Ureter (tissue), 1 donor: ENCODE results near the gene HOXC9. TPM values are rescaled to one million over a fixed set of nuclear protein-coding genes. Genes with fewer than 3 reads are reported as not detected.

Experiments
- DNase-seq: peaks from one replicate; pipeline ENCODE4 v3.0.0-alpha.2; 2020; ENCODE audit warnings: low spot score
- total RNA-seq: library from RNA; stranded (reverse); gene quantifications from one replicate; pipeline ENCODE4 v1.2.4, GENCODE V29; 2023
- donor health status: DM: yes; HTN: yes; CAD: no.

The HOXC9 gene
- total RNA-seq, 1 donor from 2014 or later: 1.7 TPM

DNA sequence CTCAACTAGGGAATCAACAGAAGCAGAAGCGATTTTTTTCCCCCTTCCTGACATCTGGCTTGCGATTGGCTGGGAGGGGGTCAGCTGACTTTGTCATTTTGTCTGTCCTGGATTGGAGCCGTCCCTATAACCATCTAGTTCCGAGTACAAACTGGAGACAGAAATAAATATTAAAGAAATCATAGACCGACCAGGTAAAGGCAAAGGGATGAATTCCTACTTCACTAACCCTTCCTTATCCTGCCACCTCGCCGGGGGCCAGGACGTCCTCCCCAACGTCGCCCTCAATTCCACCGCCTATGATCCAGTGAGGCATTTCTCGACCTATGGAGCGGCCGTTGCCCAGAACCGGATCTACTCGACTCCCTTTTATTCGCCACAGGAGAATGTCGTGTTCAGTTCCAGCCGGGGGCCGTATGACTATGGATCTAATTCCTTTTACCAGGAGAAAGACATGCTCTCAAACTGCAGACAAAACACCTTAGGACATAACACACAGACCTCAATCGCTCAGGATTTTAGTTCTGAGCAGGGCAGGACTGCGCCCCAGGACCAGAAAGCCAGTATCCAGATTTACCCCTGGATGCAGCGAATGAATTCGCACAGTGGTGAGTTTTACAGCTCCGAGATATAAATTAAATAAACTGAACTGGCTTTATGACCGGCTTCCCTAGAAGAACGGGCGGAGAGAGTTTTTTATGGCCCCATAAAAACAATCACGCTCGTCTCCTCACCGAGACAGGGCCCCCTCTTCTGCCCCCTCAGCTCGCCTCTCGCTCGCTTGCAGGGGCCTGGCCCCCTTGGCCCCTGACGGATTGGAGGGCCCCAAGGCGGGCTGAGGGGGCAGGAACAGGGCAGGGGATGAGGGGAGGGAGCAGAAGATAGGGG, 28.6 kb downstream of the HOXC9 start, which contains the start of gene HOXC6:
Gene HOXC6 (plus strand): TSS at position 127 of the 888 bp plus-strand sequence. CDS start 82 bp downstream, at position 209.
- DNase-seq: no peak

DNA sequence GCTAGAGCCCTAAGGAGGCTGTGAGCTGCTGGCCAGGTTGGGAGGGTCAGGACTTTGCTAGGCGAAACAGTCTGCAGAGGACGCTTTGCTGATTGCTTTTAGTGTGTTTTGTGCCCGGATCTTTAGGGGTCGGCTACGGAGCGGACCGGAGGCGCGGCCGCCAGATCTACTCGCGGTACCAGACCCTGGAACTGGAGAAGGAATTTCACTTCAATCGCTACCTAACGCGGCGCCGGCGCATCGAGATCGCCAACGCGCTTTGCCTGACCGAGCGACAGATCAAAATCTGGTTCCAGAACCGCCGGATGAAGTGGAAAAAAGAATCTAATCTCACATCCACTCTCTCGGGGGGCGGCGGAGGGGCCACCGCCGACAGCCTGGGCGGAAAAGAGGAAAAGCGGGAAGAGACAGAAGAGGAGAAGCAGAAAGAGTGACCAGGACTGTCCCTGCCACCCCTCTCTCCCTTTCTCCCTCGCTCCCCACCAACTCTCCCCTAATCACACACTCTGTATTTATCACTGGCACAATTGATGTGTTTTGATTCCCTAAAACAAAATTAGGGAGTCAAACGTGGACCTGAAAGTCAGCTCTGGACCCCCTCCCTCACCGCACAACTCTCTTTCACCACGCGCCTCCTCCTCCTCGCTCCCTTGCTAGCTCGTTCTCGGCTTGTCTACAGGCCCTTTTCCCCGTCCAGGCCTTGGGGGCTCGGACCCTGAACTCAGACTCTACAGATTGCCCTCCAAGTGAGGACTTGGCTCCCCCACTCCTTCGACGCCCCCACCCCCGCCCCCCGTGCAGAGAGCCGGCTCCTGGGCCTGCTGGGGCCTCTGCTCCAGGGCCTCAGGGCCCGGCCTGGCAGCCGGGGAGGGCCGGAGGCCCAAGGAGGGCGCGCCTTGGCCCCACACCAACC, 29.8 kb downstream of the HOXC9 start:
- DNase-seq: no peak

DNA sequence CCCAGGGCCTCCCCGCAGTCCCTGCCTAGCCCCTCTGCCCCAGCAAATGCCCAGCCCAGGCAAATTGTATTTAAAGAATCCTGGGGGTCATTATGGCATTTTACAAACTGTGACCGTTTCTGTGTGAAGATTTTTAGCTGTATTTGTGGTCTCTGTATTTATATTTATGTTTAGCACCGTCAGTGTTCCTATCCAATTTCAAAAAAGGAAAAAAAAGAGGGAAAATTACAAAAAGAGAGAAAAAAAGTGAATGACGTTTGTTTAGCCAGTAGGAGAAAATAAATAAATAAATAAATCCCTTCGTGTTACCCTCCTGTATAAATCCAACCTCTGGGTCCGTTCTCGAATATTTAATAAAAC, 30.5 kb downstream of the HOXC9 start:
- DNase-seq: no peak

DNA sequence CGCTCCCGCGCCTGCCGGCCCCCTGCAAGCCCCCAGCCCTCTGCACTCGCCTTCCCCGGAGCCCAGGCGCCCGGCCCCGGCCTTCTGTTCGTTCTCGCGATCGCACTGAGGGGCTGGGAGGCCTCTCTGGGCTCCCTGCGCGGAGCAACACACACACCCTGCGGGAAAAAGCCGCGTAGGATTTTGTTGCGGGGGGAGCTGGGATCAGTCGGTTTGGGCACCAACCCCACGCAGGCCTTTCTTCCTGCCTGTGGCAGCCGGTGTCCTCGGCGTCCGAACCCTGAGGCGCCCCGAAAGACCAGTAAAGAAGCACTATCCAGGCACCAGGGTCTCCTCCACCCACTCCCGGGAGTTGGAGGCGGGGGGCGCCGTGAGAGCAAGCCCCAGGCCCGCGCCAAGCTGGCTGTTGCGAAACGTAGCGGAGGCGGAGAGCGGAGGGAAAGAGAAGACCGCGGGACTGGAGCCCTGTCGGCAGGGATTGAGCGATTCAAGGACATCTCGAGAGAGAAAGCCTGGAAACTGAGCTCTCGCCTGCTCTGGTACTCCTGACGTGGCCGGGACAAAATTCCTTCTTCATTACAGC, 31.0 kb downstream of the HOXC9 start:
- DNase-seq: no peak

DNA sequence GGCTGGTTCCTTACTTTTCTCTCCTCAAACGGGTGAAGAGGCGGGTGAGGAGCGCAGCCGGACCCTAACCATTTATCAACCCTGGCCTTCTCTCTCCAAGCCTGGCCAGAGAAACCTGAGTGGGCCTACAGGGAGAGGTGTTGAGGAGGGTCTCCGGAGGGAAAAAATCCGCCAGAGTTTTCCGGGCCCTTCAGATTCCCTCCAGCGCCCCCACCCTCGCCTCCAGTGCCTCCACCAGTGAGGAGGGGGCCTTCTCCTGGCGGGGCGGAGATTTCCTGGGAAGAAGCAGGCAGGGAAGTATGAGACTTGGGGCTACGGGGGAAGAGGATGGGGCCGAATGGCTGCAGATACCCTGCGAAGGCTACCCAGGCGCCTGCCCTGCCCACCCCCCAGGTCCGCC, 31.5 kb downstream of the HOXC9 start:
- no peak for DNase-seq

DNA sequence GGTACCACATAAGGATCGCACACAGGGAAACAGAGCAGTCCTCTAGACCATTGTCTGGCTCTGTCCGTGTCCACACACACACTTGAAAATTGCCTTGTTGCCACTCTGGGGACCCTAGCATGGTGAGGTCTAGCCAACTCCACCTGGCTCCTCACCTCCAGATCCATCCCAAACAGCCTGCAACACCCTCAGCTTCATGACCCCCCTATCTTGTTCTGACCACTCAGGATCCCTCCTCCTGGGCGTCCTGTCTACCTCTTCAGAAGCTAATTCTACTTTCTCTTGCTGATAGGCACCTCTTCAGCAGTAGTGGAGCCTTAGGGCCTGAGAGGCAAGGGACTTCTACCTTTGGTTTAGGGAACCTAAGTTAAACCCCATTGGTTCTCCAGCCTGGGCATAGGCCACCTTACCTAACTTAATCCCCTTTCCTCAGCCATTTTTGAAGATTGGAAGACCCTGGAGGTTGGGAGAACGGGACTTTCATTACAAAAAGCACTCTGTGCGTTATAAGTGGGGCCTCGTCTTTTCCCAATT, 32.2 kb downstream of the HOXC9 start:
- DNase-seq: no peak

DNA sequence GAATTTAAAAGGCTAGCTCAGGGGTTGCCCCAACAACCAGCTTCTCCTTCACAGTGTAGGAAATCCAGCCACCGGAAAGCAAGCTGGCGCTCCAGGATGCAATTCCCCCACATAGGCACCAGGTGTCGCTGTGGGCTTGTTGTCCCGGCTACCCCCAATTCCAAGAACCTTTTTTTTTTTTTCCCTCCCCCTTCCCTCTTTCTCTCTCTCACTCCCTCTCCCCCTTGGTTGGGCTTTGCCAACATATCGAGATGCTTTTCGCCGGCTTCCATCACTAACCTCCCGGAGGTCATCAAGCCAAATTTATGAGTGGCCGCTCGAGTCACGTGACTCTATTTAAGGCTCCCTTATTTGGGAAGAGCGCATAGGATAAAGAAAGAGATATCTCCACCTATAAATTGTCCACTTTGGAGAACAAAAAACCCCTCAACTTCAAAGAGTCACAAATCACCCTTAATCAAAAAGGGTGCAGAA, 32.7 kb downstream of the HOXC9 start, which contains the start of gene HOXC5:
Gene HOXC5 (plus strand): TSS at position 424 of the 474 bp plus-strand sequence. CDS start 73 bp downstream, outside the sequence.
- no peak for DNase-seq

DNA sequence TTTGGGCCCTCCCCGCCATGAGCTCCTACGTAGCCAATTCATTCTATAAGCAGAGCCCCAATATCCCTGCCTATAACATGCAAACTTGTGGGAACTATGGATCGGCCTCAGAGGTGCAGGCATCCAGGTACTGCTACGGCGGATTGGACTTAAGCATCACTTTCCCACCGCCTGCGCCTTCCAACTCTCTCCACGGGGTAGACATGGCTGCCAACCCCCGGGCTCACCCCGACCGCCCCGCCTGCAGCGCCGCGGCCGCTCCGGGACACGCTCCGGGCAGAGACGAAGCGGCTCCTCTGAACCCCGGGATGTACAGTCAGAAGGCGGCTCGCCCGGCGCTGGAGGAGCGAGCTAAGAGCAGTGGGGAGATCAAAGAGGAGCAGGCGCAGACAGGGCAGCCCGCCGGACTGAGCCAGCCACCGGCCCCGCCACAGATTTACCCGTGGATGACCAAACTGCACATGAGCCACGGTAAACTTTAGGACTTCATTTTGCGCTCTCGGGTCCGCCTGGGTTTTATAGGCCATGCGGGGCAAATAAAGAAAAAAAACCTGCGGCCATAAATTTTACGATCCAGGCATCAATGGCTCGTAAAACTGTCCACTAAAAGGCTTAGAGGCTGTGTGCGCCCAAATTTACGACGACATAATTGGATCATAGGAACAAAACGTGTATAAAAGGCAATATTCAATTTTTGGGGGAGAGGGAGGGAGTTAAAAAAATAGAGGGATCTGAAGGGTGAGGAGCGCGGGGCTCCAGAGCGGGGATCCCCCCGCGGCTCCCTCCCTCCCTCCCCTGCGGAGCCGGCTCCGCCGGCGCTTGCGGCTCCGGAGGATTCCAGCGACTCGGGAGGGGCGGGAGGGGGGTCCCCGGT, 33.4 kb downstream of the HOXC9 start:
- no peak for DNase-seq

DNA sequence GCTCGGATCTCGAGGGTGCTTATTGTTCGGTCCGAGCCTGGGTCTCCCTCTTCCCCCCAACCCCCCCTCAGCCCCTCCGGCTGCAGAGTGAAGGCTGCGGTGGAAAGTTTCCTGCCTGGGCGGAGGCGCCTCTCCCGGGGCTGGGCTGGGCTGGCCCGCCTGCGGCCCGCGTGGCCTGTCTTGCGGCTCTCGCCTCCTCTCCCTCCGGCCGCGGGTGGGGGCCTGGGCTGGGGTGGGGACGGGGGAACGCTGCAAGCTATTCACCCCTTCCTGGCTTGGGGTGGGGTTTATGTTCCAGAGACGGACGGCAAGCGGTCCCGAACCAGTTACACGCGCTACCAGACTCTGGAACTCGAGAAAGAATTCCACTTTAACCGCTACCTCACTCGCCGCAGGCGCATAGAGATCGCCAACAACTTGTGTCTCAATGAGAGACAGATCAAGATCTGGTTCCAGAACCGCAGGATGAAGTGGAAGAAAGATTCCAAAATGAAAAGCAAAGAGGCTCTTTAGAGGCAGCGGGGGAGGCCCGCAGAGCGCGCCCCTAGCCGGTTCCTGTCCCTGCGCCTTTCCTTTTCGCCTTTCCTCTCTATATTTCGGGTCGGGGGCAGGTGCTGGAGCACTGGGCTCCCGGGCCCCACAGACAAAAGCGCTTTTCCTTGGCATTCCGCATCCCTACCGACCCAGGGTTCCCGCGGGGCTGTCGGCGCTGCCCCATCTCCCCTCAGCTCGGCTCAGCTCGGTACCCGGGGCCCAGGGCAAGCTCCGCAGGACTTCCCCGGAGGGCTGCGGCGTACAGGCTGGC, 34.2 kb downstream of the HOXC9 start:
- DNase-seq: no peak

DNA sequence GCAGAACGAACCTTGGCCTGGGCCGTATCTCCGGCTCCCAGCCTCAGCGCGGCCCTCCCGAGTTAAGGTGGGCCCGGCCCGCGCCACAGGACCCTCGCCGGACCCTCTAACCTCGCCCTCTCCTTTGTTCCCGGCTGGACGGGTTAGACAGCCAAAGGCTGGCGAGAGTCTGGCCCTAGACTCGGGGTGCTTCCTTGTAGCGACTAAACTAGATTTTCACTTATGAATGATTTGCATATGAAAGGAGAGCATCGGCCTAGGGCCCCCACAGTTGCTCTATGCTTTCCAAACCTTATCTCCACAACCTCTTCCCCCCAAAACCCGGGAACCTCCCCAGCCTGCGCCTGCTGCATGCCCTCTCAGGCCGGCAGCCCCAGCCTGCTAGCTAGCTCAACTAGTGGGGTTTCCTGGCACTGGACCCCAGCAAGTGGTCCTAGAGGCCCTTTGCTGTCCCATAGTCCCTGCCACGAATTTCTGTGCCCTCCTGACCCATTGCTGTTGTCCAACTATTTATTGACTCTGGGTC, 34.9 kb downstream of the HOXC9 start:
- DNase-seq: no peak

DNA sequence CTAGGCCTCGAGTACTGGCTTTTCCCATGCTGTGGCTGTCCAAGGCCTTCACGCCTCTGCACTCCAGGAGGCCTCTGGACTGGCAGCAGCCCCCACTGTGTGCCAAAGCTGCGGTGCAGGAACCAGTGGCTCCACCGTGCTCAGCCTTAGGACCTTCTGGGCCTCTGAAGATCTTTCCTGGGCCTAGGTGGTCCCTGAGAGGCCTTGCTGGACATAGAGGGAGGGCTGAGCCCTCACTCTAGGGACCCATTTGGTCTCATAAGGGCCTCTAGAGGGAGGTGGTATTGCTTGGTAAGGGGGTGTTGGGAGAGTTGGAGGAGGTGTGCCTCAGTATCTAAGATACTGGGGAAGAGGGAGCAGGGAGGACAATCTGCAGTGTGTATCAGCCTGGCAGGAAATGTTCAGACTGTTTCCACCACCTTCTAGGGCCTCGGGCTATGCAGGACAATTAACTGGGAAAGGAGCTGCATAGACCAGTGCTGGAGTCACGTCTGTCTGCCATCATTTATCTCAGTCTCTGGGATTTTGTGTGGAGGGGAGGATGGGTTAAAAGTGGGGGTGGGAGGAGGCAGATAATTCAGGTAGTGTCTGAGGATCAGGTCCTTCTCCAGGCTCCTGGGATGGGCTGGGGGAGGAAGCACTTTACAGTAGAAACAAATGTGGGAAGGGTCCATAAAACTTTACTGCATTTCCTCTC, 35.8 kb downstream of the HOXC9 start:
- no peak for DNase-seq

DNA sequence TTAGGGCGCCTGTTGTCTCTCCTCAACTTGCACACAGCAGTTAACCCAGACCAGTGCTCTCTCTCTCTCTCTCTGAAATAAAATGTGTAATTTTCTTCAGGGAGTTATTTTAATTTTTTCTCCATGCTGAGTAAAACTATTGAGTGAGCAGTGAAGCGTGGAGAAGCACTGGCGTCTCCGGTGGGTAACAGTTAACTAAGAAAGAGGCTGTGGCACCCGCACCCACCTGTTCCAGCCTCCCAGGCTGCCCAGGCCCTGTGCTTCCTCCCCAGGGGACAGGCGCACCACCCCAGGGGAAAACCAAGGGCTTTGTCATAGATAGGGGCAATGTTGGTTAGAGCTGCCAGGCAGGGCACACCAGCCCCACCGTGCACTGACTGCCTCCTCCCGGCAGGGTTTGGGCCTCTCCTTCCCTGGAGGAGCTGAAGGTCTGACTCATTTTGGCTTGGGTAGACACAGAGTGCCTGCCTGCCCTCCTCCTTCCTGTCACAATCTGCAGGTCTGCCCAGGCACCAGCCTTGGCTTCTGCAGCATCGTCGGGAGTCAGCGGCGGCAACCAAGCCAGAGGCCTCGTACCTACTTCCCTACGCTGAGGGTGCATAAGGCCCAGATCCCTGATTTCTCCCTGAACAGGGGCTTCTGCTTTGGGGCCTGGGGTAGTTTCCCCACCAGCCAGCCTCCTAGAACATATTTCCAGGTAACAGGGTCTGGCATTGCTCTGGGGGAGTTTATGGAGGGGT, 36.8 kb downstream of the HOXC9 start:
- DNase-seq: no peak

DNA sequence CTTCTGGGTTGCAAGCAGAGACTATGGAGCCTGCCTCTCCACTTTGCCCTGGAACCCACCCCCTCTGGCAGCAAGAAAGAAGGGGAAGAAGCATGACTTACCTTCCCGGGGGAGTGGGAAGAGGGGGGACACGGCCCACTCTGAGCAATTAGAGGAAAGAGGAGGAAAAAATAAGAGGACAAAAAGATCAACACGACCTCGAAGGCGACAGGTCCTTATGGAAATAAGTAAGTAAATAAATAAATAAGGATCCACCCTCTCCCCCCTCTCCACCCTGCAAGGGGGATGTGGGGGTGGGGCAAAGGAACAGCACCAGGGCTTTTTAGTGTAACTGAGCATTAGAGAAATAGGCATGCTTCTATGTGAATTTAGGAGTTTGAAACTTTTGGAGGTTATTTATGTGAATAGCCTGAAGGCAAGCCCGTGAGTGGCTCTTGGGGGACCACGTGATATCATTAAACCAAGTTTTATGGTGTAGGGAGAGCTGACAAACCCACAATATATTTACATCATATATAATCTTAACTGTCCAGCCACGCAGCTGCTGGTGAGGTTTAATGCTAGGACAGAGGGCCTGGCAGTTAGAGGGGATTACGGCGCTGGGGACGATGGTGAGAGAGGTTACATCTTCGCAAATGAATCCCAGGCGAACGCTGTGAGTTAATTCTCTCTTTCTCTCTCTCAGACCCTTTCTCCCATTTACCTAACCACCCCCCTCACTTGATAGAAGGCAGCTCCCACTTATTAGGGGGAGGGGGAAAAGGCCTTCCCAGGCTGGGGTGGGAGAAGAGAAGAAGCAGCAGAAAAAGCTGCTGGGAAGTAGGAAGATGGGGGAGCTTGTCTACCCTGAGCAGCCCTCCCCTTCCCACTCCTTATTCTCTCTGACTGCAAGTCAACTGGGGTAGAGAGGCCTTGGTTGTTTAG, 37.7 kb downstream of the HOXC9 start:
- DNase-seq: no peak

DNA sequence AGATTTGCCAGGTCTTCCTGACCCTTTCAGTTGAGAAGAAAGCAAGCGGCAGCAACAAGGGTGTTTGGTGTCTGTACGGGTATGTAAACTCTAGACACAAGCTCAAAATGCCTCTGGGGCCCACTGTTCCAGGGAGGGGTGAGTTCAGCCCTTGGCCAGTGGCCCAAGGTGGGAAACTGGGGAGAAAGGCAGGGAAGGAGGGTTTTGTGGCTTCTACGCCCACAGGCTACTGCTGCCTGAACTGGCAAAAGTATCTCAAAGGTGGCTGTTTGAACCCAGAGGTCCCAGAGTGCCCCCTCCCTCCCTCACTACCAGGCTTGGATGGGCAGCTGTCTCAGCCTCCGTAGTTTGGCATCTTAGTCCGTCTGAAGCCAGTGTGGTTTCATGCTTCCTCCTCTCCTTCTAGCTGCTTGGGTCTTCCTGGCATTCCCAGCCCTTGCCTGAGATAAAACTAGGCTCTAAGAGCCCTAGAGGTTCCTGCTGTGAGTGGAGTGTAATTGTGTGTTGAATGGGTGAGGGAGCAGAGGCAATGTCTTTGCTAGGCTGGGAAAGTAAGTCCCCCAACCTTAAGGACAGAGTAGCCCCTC, 38.4 kb downstream of the HOXC9 start:
- DNase-seq: no peak

DNA sequence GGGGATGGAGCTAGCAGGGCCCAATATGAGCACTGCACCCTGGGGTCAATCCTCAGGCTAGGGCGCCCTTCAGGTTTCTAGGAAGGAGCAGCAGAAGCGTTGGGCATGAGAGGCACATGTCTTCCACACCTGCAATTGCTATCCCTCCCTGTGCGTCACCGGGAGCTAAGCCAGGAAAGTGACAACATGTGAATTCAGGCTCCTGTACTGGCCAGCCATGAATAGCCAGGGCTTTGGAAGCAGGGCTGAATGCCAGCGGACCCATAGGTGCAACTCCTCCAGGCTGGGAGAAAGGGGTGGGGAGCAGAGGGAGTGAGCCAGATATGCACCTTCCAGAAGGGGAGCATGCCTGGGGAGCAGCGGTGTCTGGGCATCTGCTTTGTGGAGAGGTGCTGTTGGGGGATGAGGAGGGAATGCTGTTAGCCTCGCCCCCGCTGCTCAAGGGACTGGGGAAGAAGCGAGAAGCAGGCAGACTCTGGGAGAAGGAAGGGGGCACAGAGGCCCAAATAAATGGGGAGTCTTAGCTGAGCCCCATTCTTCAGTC, 39.0 kb downstream of the HOXC9 start:
- DNase-seq: no peak

DNA sequence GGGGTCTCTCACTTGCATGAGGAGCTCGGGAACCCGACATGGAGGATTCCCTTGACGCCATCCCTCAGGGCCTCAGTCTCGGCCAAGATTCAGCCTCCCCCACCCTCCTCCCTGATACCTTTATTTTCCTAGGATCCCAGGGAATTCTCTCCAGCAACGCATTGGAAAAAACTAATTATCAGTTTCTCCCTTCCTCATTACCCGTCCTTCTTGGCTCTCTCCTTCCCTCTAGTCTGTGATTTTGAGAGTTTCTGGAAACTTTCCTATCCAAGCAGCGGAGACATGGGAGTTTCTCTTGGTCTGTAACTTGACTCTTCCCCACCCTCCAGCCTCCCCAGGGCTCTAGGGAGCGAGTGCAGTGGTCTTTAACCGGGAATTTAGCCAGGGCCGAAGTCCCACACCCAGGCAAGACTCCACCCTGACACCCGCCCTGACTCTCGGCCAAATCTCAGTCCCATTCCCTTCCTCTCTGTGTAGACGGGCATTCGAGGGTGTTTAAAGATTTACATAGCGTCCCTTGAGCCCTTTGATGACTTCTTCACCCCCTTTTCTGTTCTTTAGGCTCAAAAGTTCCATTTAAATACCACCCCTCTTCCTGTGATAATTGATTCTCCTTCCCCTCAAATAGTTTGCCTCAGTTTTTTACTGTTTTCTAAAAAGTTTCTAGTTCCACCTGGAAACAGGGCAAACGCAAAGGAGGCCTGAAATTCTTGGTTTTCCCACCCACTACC, 39.6 kb downstream of the HOXC9 start:
- DNase-seq: no peak
